ENCODE results near the gene RAB8B.
A peak's percentile ranks its signal among the peaks of the same experiment; 100 is the strongest.
"Not testable (repeated sequence)": the region's sequence is repeated elsewhere in the genome, so short reads cannot be mapped to it uniquely, and the experiment has no call there.

Gene RAB8B

DNA sequence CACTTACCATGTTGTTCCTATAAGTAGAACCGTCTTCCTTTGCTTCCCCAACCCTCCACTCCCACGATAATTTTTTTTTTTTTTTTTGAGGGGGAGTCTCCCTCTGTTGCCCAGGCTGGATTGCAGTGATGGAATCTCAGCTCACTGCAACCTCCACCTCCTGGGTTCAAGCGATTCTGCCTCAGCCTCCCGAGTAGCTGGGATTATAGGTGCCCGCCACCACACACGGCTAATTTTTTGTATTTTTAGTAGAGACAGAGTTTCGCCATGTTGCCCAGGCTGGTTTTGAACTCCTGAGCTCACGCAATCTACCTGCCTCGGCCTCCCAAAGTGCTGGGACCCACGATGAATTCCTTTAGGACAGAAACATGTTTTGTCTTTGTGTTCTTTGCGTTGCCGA lies 19.4 kb downstream of the RAB8B start:
- not testable (repeated sequence) for DNase-seq (ENCODE audit: low read depth in 2 of 2)

DNA sequence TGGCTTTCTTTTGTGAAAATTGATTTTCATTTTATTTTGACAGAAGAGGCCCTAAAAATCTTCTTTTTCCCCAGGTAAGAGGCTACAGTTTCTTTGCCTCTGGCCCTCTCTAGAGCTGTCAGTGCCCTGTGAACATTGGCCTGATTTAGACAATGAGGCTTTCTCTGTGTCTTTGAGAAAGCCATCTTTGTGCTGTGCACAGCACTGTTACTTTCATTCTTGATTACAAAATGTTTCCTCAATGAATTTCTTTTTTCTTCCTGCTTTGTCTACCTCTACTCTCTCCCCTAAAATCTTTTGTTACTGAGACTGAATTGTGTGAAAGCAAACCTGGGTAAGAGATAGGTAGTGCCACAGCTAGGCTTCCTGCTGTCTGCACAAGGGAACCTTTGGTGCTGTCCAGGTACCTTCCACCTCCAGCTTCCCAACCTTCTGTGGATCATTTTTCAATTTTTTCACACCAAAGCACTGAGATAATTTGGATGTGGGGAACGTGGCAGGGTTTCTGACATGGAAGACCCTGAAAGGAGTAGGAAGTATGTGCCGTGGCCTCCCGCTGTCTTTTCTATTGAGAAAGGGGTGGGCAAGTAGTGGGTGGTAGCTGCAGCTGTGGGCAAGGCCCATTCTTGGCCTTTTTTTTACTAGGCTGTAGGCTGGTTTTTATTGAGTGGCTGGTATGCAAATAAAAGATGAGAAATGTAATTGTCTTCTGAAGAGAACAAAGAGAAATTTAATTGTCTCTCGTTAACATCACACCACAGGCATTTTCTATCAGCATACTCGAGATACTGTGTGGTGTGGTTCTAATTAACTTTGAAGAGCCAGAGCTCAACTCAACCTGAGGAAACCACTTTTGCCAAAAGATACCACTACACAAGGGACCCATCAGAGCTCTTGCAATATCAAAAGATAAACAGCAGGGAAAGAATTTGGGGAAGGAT lies 21.0 kb downstream of the RAB8B start:
- DNase-seq (ENCODE audit: low read depth in 2 of 2), result no peak

GRCh38 chr15:63211092-63211490 lies 21.7 kb downstream of the RAB8B start:
- DNase-seq (ENCODE audit: low read depth in 2 of 2), result no peak

- DNase-seq (ENCODE audit: low read depth in 2 of 2), result no peak
Measured at GRCh38 chr15:63211549-63211948, 22.1 kb downstream of the RAB8B start.

DNA sequence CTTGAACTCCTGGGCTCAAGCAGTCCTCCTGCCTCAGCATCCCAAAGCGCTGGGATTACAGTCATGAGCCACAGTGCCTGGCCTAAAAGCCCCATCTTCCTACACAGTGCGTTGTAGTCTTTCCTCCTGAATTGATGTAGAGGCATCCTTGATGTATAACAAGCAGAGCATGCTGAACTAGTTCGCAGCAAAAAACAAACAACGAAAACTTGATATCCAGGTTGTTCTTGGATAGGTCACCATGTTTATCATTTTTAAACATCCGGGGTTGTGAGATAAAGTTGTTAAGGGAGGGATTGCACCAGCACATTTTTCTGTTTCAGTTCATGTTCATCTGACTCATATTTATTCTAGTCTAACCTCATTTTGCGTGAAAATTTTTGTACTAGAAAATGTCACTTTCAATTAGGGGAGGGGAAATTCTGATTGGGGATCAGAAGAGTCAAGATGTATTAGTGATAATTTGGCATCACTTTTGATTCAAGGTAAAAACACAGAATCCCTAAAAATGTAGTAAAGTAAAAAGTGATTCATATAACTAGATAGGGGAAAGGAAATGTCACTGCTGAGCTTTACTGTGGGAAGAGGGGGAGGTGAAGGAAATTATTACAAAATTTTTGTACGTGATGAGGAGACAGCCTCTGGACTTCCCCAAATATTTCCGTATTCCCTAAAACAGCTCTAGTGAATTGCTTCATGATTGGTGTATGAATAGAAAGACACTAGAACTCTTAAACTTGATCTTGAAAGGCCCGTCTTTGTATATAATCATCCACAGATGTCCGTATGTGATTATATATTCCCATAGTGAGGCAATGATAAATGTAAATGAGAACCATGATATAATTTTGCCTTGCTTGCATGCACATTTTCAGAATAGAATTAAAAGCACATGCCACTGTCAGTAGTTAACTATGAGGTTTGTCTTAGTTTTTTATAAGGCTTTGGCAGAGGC lies 22.9 kb downstream of the RAB8B start:
- DNase-seq (ENCODE audit: low read depth in 2 of 2), result peak; percentile 93 to 96

DNA sequence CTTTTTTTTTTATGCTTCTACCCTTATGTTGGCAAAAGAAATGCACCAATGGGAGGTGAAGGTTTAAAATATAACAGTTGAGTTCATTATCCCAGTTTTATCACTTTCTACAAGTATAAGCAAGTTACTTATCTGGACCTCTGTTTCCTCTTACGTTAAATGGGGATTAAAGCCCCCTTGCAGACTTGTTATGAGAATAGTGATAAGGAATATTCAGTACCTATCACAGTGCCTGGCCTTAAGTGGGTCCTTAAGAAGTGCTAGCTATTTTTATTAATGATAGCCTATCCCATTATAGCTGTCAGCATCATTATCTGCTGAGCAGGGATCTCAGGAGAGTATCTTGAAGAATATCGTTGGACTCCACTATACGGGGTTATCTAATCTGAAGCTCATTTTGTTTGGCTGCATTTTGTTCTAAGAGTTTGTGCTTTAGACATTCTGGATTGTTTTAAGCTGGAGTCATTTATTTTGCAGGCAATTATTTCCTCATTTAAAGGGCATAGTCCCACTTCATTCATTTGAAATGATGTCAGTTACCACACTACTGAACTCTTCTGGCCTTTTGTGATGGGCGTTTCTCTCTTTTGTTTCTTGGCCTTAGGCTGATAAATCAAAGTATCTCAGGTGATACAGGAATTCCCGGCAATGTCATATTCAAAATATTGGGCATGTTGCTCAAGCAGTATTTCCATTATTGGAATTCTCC lies 28.8 kb downstream of the RAB8B start:
- no peak for DNase-seq (ENCODE audit: low read depth in 2 of 2)

DNA sequence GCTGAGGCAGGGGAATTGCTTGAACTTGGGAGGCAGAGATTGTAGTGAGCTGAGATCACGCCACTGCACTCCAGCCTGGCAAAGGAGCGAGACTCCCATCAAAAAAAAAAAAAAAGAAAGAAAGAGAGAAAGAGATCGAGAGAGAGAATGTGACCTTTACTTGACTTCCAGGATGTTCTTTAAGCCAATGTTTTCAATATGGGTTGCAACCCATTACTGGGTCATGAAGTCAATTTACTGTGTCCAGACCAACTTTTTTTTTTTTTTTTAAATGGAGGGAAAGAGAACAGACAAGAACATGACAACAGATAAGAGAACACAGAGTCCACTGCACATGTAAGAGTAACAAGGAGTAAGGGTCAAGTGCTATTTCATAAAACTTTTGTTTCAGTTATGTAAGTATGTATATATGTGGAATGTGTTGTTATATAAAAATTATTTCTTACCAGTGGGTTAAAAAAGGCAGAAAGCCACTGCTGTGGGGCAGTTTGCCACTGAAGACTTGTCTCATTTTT lies 29.8 kb downstream of the RAB8B start:
- no peak for DNase-seq (ENCODE audit: low read depth in 2 of 2)

GRCh38 chr15:63221346-63221745 lies 31.9 kb downstream of the RAB8B start:
- DNase-seq (ENCODE audit: low read depth in 2 of 2), result no peak

GRCh38 chr15:63223463-63223862 lies 34.1 kb downstream of the RAB8B start:
- DNase-seq (ENCODE audit: low read depth in 2 of 2), result no peak

GRCh38 chr15:63225381-63225780 lies 36.0 kb downstream of the RAB8B start:
- DNase-seq (ENCODE audit: low read depth in 2 of 2), result no peak

DNA sequence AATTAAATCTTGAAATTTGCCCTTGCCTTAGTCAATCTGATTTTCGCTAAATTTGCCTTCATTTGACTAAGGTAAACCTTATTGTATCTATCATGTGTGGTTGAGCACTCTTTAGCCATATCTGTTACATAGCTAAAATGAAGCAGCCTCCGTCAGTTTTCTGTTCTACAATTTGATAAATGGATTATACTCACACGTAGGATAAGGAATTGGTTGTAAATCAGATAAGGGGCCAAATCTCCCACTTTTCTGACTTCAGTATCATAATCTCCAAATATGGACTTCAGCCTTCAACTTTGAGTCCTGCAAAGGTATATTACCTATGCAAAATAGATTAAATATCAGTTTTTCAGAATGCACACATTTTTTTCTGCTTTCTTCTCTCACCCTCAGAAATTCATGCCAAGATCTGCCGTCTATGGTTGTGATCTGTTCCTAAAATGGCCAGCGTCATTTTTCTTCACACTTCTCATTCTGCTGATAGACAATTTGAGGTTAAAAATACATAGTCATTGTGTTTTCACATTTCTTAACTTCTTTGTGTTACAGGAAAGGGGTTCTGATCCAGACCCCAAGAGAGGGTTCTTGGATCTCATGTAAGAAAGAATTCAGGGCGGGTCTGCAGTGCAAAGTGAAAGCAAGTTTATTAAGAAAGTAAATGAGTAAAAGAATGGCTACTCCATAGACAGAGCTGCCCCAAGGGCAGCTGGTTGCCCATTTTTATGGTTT lies 36.9 kb downstream of the RAB8B start:
- no peak for DNase-seq (ENCODE audit: low read depth in 2 of 2)

- no peak for DNase-seq (ENCODE audit: low read depth in 2 of 2)
Measured at GRCh38 chr15:63226966-63227401, 37.6 kb downstream of the RAB8B start.

- DNase-seq (ENCODE audit: low read depth in 2 of 2), result no peak
Measured at GRCh38 chr15:63227689-63228088, 38.3 kb downstream of the RAB8B start.

DNA sequence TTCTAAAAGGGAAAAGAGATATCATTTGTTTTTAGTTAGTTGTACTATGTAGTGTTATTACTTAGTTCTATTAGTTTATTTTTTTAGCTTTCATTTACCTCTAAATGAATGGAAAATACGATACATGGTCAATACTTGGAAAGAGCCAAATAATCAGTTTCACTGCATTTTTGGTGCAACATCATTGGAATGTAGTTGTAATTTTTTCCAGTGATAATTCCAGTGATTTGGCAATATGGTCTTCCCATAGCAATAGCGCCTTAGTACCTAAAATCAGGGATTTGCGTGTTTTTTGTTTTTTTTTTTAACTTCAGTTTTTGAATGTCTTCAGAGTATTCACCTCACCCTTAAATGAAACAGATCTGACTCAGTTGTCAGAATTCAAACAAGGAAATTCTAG lies 41.8 kb downstream of the RAB8B start:
- DNase-seq (ENCODE audit: low read depth in 2 of 2), result no peak

DNA sequence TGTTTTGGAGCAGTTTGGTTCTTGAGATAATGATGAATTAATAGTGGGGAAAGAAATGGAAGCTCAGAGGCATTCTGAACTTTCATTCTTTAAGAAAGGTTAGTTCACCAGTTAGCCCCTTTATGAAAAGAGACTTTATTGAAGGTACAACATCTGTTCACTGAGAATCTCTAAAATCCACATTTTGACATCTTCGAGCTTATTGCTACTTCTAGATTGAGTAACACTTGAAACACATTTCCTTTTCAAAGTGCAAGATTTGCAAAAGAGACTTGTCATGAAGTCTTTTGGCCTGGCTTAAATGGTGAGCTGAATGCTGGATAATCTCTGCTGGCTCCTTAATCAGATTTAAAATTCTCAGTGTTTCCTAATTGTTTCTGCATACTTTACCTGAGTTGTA lies 42.3 kb downstream of the RAB8B start:
- no peak for DNase-seq (ENCODE audit: low read depth in 2 of 2)

- no peak for DNase-seq (ENCODE audit: low read depth in 2 of 2)
Measured at GRCh38 chr15:63232405-63232804, 43.0 kb downstream of the RAB8B start.

DNA sequence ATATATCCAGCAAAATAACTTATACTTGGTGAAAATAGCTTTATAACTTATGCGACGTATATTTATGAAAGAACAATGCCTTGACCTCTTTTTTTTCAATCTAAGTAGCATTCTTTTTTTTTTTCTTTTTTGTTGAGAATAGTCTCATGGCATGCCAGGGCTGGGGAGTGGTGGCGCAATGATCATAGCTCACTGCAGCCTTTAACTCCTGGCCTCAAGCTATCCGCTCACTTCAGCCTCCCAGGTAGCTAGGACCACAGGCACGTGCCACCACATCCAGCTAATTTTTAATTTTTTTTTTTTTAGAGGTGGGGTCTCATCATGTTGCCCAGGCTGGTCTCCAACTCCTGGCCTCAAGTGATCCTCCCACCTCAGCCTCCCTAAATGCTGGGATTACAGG lies 43.5 kb downstream of the RAB8B start:
- DNase-seq (ENCODE audit: low read depth in 2 of 2), result no peak

- DNase-seq (ENCODE audit: low read depth in 2 of 2), result no peak
Measured at GRCh38 chr15:63233667-63234423, 44.4 kb downstream of the RAB8B start.

DNA sequence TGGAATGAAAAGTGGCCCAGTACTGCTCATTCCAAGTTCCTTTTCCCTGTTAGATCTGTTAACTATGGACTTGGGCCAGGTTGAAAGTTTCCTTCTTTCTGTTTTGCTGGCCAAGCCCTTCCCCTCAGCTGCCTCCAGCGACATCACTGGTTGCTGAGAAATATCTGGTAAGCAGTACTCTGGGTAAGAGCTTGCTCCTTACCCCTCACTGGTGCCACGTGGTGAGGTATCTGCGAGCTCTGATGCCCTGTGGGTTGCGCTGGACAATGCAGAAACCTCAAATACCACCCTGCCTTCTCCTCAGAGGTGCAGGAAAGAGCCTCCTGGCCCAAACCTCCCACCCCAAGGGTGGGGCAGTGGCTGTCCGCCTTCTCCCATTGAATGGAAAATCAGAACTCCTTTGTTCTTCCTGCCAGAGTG lies 45.1 kb downstream of the RAB8B start:
- no peak for DNase-seq (ENCODE audit: low read depth in 2 of 2)

- DNase-seq (ENCODE audit: low read depth in 2 of 2), result peak; percentile 80 to 84
Measured at GRCh38 chr15:63236272-63236671, 46.9 kb downstream of the RAB8B start.

Data from fibroblast of skin of left biceps (primary cell).